Upper lobe of left lung (tissue), 4 donors: Measurements from ENCODE around the gene ZDHHC14.
"Not testable (repeated sequence)": the region's sequence is repeated elsewhere in the genome, so short reads cannot be mapped to it uniquely, and the experiment has no call there.

Experiments
- CTCF ChIP-seq, 6 experiments: fragments of 450-650 bp in 4 of 6; fragments of 200-600 bp in 2 of 6; sonication (generic) in 2 of 6; IDR thresholded peaks; one replicate each; pipeline ENCODE4 v1.5.1; 2016 to 2019; ENCODE audit warnings: antibody characterized with exemption in 6 of 6
- POLR2A ChIP-seq, 4 donors: fragments of 450-650 bp; IDR thresholded peaks; one replicate each; pipeline ENCODE4 v1.5.1; 2016 to 2017; ENCODE audit warnings: antibody characterized with exemption in 4 of 4, mild to moderate bottlenecking in 2 of 4

GRCh38 chr6:157395199-157395598 lies 14.2 kb downstream of the ZDHHC14 start:
- TF ChIP-seq POLR2A, CTCF (IDR thresholded peaks at IDR 0.05): not testable (repeated sequence)
